Heart left ventricle (tissue), 16 donors: ENCODE results near the gene BUB3. TPM values are rescaled to one million over a fixed set of nuclear protein-coding genes. Genes with fewer than 3 reads are reported as not detected.

ENCODE experiments used
- ATAC-seq, 4 donors: fragments of 200-7000 bp; cut with Tn5 transposase; one replicate each; pipeline ENCODE4 v1.9.1; 2020 to 2022; ENCODE audit warnings: moderate library complexity in 4 of 4, mild to moderate bottlenecking in 3 of 4, moderate number of reproducible peaks in 1 of 4
- DNase-seq, 5 donors: peaks; one replicate each; pipeline ENCODE4 v3.0.0-alpha.2; 2020
- H3K27ac ChIP-seq, 12 donors: fragments of 200-600 bp; sonication (generic) in 4 of 12; one replicate each; pipeline versions ENCODE4 v1.5.0 to v1.8.0; 2016 to 2022; ENCODE audit warnings: mild to moderate bottlenecking in 2 of 12
- H3K27me3 ChIP-seq, 9 donors: fragments of 200-600 bp; sonication (generic) in 2 of 9; one replicate each; pipeline versions ENCODE4 v1.5.1 to v1.8.0; 2016 to 2022; ENCODE audit warnings: mild to moderate bottlenecking in 3 of 9
- H3K36me3 ChIP-seq, 9 donors: fragments of 200-600 bp; sonication (generic) in 2 of 9; one replicate each; pipeline versions ENCODE4 v1.5.0 to v1.8.0; 2018 to 2022; ENCODE audit warnings: mild to moderate bottlenecking in 2 of 9
- H3K4me1 ChIP-seq, 12 donors: fragments of 200-600 bp; sonication (generic) in 4 of 12; one replicate each; pipeline versions ENCODE4 v1.5.0 to v1.8.0; 2016 to 2022; ENCODE audit warnings: mild to moderate bottlenecking in 3 of 12
- H3K4me3 ChIP-seq, 12 donors: fragments of 200-600 bp; sonication (generic) in 4 of 12; one replicate each; pipeline versions ENCODE4 v1.5.0 to v1.8.0; 2017 to 2022; ENCODE audit warnings: mild to moderate bottlenecking in 9 of 12, moderate library complexity in 4 of 12
- H3K9me3 ChIP-seq, 12 donors: fragments of 200-600 bp; sonication (generic) in 4 of 12; one replicate each; pipeline versions ENCODE4 v1.5.0 to v1.8.0; 2016 to 2022; ENCODE audit warnings: mild to moderate bottlenecking in 1 of 12
- POLR2A ChIP-seq, 2 donors: fragments of 450-650 bp; IDR thresholded peaks; one replicate each; pipeline ENCODE4 v1.6.1; 2017; ENCODE audit warnings: antibody characterized with exemption in 2 of 2, mild to moderate bottlenecking in 2 of 2, moderate library complexity in 2 of 2
- WGBS, 4 donors: extraction: QIAGEN DNeasy Blood & Tissue Kit in 2 of 4; methylation state at CpG; one replicate each; pipeline versions ENCODE4 v1.1.5 to v1.1.7; 2013 to 2018; 5-methylcytosine and 5-hydroxymethylcytosine counted together
- intact Hi-C, 10 donors: fragments of 100-400 bp; cut with DNase I; formaldehyde crosslinking; loops; one replicate each; pipeline versions ENCODE4 v1.11.1 to v1.14.2; 2022
- long read RNA-seq, 3 donors: library from polyadenylated mRNA; unstranded; transcript quantifications; one replicate each; pipeline ENCODE4 v2.0.0, GENCODE V29; 2020 to 2021
- polyA plus RNA-seq, 2 donors: library from polyadenylated mRNA; stranded (reverse); fragments of 200-250 nt; gene quantifications; one replicate each; pipeline ENCODE4 v1.2.3, GENCODE V29; 2013
- total RNA-seq, 9 donors: library from RNA; depleted of rRNA in 2 of 9; stranded (reverse); fragments of >200 nt in 2 of 9; fragmentation: NEBNext Ultra II Directional in 3 of 9; extraction: Animal tissue kit (Norgen Biotek cat#: 25700) in 3 of 9; gene quantifications; one replicate each; pipeline versions ENCODE4 v1.1.0 to v1.2.4, GENCODE V29; 2016 to 2023
- TF ChIP-seq, protein P1 (sequence below), 12 donors: fragments of 200-600 bp; sonication (generic) in 4 of 12; IDR thresholded peaks; one replicate each; pipeline versions ENCODE4 v1.5.0 to v1.8.0; 2018 to 2022; ENCODE audit warnings: antibody characterized with exemption in 12 of 12, mild to moderate bottlenecking in 5 of 12
- donor health status: ischemic (EF 13 %, LVEDD 7.1; RV severe dilation, severe dysfunction).
- donor health status: healthy with polysubstance abuse.
- donor health status: DM: no; HTN: yes; CAD: no.
- donor health status: DM: no; HTN: no; CAD: no.
- donor health status: ischemic (EF 25% LVEDD 6.9; RV normal size, moderate dysfunction).
- donor health status: ischemic (EF 25% LVEDD 5.7; RV mildly dilated, moderate dysfunction).
- donor health status: healthy.
- donor health status: DM: yes; HTN: yes; CAD: no.
- donor health status: ischemic (EF 35%, LVEDD 5.7; RV mildly dilated, moderate dysfunction).
- donor health status: nonischemic (EF 11% LVEDD 7.7; RV severe dilation, severe dysfunction).
- donor health status: DM: yes; HTN: yes; CAD: no.
- donor health status: PGD.
- donor health status: ischemic (EF 29% LVEDD 5.4; RV normal size, mild dysfunction).
- donor health status: nonischemic (EF 23%, LVEDD 6.1; RV moderate dilation, normal function).

Gene BUB3, protein sequence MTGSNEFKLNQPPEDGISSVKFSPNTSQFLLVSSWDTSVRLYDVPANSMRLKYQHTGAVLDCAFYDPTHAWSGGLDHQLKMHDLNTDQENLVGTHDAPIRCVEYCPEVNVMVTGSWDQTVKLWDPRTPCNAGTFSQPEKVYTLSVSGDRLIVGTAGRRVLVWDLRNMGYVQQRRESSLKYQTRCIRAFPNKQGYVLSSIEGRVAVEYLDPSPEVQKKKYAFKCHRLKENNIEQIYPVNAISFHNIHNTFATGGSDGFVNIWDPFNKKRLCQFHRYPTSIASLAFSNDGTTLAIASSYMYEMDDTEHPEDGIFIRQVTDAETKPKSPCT
- 10 to 100 TPM; 23.8 to 47.5 (median 38.7) TPM for total RNA-seq
- 10 to 100 TPM; 15.1 to 62.4 TPM for polyA plus RNA-seq
- long read RNA-seq, donor 1, full-length matches to known transcripts: 37 of 46 reads
- long read RNA-seq, donor 1, partial matches to known transcripts: 9 of 46 reads
- long read RNA-seq, donor 1, other reads (novel, unspliced or antisense): 0 of 46 reads
- long read RNA-seq, donor 2, full-length matches to known transcripts: 140 of 148 reads
- long read RNA-seq, donor 2, partial matches to known transcripts: 6 of 148 reads
- long read RNA-seq, donor 2, other reads (novel, unspliced or antisense): 2 of 148 reads
- long read RNA-seq, donor 3, full-length matches to known transcripts: 43 of 54 reads
- long read RNA-seq, donor 3, partial matches to known transcripts: 8 of 54 reads
- long read RNA-seq, donor 3, other reads (novel, unspliced or antisense): 3 of 54 reads

DNA sequence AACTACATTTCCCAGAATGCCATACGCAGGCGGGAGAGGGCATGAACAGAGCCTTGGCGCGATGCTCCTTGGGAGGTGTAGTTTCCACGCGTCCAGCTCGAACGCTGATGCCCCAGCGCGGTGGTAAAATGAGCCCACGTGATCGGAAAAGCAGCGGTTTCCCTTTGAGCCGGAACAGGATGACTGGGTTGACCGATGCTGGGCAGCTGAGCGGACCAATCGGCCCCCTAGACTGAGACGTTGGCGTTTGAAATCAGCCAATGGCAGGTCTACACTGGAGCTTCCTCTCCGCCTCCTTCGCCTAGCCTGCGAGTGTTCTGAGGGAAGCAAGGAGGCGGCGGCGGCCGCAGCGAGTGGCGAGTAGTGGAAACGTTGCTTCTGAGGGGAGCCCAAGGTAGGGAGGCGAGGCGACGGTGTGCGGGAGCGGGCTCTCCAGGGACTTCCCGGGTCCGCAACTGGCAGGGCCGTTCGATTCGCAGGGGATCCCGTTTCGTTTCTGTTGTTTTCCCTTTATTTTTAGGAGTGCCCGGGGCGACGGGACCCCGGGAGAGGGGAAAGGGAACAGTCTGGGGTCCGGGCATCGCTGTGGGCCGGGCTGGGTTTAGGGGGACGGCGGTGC is at the start of gene BUB3:
BUB3 (plus strand) TSS at position 311 of the 619 bp plus-strand sequence. CDS start 516 bp downstream, outside the sequence.
- WGBS, 4 donors: 0 to 1% (median 1%) methylated on average over 37 to 50 of the region's 50 CpGs
- peak; percentile 97 to 99 (median 99) for DNase-seq
- Histone ChIP-seq H3K9me3 (no peaks in the 10 kb centered on the region), H3K4me1 (peaks cover 4 to 62% (median 35%) of the 10 kb centered on the region in 12 donors), H3K27me3 (peaks cover 28 to 45% (median 41%) of the 10 kb centered on the region in 9 donors), H3K36me3 (peaks cover 0 to 37% (median 32%) of the 10 kb centered on the region in 9 donors), H3K27ac (peak within 1 kb of the TSS; percentile 47 to 96 (median 90)), H3K4me3 (peak within 1 kb of the TSS; percentile 64 to 99 (median 85))
- intact Hi-C loops: loop anchor here in 4 of 10 donors (5.0 to 10.0 kb wide), 2 partner anchors 147 to 149 kb away; partner anchors contain the start of genes ACADSB (in 4 of the 4) and IKZF5 (in 4 of the 4)
- ATAC-seq: peak; percentile 99 to 100 (median 99)
- peak in 1 of 2 donors; percentile 82 for TF ChIP-seq POLR2A (IDR thresholded peaks at IDR 0.05)
- TF ChIP-seq, protein P1, sequence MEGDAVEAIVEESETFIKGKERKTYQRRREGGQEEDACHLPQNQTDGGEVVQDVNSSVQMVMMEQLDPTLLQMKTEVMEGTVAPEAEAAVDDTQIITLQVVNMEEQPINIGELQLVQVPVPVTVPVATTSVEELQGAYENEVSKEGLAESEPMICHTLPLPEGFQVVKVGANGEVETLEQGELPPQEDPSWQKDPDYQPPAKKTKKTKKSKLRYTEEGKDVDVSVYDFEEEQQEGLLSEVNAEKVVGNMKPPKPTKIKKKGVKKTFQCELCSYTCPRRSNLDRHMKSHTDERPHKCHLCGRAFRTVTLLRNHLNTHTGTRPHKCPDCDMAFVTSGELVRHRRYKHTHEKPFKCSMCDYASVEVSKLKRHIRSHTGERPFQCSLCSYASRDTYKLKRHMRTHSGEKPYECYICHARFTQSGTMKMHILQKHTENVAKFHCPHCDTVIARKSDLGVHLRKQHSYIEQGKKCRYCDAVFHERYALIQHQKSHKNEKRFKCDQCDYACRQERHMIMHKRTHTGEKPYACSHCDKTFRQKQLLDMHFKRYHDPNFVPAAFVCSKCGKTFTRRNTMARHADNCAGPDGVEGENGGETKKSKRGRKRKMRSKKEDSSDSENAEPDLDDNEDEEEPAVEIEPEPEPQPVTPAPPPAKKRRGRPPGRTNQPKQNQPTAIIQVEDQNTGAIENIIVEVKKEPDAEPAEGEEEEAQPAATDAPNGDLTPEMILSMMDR (IDR thresholded peaks at IDR 0.05): peak in 7 of 12 donors; percentile 9 to 51 (median 26)

DNA sequence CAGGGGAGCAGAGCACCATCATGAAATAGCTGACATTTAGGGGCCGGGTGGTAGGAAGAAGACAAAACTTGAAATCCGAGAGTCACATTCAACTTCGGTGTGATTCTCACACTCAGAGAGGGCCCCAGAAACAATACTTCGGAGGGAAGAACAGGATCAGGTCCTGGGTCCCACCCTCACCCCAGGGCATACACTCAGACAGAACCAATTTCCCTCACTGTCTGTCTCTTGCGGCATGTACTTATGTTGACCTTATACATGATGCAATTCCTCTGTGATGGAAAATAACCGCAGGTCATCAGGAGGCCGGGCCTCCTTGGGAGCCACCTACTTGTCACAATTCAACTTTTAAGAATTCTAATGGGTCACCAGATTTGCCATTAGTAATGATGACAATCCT is 44.7 kb upstream of the BUB3 start:
- no peak for DNase-seq
- 69 to 78% (median 71%) methylated on average over 7 of the region's 7 CpGs for WGBS, 4 donors
- Histone ChIP-seq H3K4me1 (no peaks in the 10 kb centered on the region), H3K27me3 (peaks cover 0 to 51% (median 2%) of the 10 kb centered on the region in 9 donors), H3K4me3 (no peak overlapping the region), H3K36me3 (no peaks in the 10 kb centered on the region), H3K9me3 (no peaks in the 10 kb centered on the region), H3K27ac (no peak overlapping the region)
- intact Hi-C loops: no loop called here
- no peak for TF ChIP-seq POLR2A (IDR thresholded peaks at IDR 0.05)
- ATAC-seq: no peak

DNA sequence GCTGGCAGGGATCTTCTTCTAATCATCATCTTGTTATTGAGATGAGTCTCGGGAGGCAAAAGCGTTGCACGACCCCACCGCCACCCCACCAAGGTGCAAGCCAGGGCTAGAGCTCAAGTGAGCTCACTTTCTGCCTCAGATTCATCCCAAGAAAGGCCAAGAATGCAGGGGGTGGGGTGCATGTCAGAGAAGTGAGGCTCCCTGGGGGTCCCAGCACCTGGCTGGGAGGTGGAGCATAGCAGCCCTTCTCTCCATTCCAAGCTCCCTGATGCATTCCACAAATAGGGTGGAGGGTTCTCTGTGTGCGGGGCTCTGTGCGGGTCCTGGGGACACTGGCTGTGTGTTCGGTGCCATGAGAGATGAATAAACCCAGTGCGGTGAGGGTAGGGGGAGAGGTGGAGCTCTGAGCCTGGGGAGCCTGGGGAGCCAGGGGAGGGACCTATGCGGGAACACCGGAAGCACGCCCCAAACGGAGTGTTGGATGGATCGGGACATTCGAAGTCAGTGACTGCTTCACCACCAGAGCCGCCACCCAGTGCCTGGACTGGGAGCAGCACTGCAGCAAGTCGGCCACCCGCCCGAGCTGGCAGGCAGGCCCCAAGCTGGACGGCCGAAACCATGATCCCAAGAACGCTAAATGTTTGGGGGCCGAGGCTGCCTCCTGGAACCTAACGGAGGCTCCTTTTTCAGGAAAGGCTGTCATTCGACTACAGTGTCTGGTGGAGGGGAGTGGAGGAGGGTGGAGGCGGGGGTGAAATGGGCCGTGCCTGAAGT is 36.4 kb upstream of the BUB3 start:
- H3K9me3 ChIP-seq: no peaks in the 10 kb centered on the region
- no peak overlapping the region for H3K4me3 ChIP-seq
- TF ChIP-seq, protein P1 (IDR thresholded peaks at IDR 0.05): no peak
- no peak for TF ChIP-seq POLR2A (IDR thresholded peaks at IDR 0.05)
- no peak for DNase-seq
- peaks cover 7 to 75% (median 24%) of the 10 kb centered on the region in 9 donors for H3K27me3 ChIP-seq
- no peaks in the 10 kb centered on the region for H3K36me3 ChIP-seq
- peak in 1 of 4 donors; percentile 22 for ATAC-seq
- H3K4me1 ChIP-seq: peaks cover 0 to 4% (median 0%) of the 10 kb centered on the region in 12 donors
- H3K27ac ChIP-seq: no peak overlapping the region
- WGBS, 4 donors: 11 to 18% (median 12%) methylated on average over 21 to 26 of the region's 26 CpGs
- intact Hi-C loops: no loop called here

DNA sequence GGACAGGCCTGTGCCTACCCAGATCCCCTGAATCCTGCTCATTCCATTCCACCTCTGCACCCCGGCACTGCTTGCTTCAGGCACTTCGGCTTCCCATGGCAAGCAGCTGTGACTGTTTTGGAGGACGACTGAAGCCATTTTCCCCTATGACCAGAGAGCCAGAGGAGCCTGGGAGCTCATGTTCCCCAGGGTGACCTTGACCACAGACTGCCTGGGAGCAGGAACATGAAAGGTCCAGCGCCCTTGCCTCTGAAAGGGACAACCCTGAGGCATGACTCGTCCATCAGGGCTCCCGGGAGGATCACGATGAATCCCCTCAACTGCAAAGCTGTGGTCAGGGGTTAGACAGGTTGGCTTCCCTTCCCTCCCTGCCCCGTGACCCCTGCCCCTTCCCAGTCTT is 35.1 kb upstream of the BUB3 start:
- peaks cover 7 to 78% (median 24%) of the 10 kb centered on the region in 9 donors for H3K27me3 ChIP-seq
- no peak overlapping the region for H3K27ac ChIP-seq
- H3K4me3 ChIP-seq: no peak overlapping the region
- no peaks in the 10 kb centered on the region for H3K36me3 ChIP-seq
- no peak for DNase-seq
- peaks cover 0 to 4% (median 0%) of the 10 kb centered on the region in 12 donors for H3K4me1 ChIP-seq
- intact Hi-C loops: no loop called here
- H3K9me3 ChIP-seq: no peaks in the 10 kb centered on the region
- no peak for ATAC-seq
- WGBS, 4 donors: 70 to 83% (median 78%) methylated on average over 5 to 8 of the region's 8 CpGs
- TF ChIP-seq POLR2A (IDR thresholded peaks at IDR 0.05): no peak
- TF ChIP-seq, protein P1 (IDR thresholded peaks at IDR 0.05): no peak
